OCI-LY3 (cell line): ENCODE results near the gene WIPF3.

ENCODE experiments used
- H2AFZ ChIP-seq: fragments of 200-600, 300-600 bp; shearing (Covaris generic); 2 replicates; pipeline ENCODE4 v1.6.0; 2014; ENCODE audit warnings: antibody characterized with exemption, low read depth, low read length
- H3K27ac ChIP-seq: fragments of 200-600, 300-600 bp; sonication (generic); 2 replicates; pipeline ENCODE4 v1.5.1; 2014; ENCODE audit warnings: mild to moderate bottlenecking, low read length, moderate library complexity, mixed read lengths
- H3K27me3 ChIP-seq: fragments of 200-600, 300-600 bp; sonication (generic); 2 replicates; pipeline ENCODE4 v1.6.1; 2014; ENCODE audit warnings: low read depth, low read length, mixed read lengths
- H3K36me3 ChIP-seq: fragments of 200-600, 300-600 bp; sonication (generic); replicated peaks from 2 replicates; pipeline ENCODE3; 2014; ENCODE audit warnings: low read depth, low read length, mixed read lengths
- H3K4me1 ChIP-seq: fragments of 300-600, 200-600 bp; sonication (generic); 2 replicates; pipeline ENCODE4 v1.6.1; 2014; ENCODE audit warnings: low read length, mixed read lengths
- H3K4me2 ChIP-seq: fragments of 200-600, 300-600 bp; sonication (generic); 2 replicates; pipeline ENCODE4 v1.6.1; 2014; ENCODE audit warnings: low read length, mixed read lengths
- H3K4me3 ChIP-seq: fragments of 300-600, 200-600 bp; sonication (generic); 2 replicates; pipeline ENCODE4 v1.5.1; 2014; ENCODE audit warnings: antibody characterized with exemption, mild to moderate bottlenecking, low read length, moderate library complexity
- H3K79me2 ChIP-seq: fragments of 300-600, 200-600 bp; shearing (Covaris generic); 2 replicates; pipeline ENCODE4 v1.6.1; 2014; ENCODE audit warnings: mild to moderate bottlenecking, low read length, mixed read lengths
- H3K9ac ChIP-seq: fragments of 300-600, 200-600 bp; shearing (Covaris generic); 2 replicates; pipeline ENCODE4 v1.6.0; 2014; ENCODE audit warnings: mild to moderate bottlenecking, low read length, moderate library complexity
- H3K9me3 ChIP-seq: fragments of 200-600, 300-600 bp; shearing (Covaris generic); 2 replicates; pipeline ENCODE4 v1.6.1; 2014; ENCODE audit warnings: low read length, mixed read lengths; ENCODE audit not compliant: insufficient read depth
- H4K20me1 ChIP-seq: fragments of 200-600, 300-600 bp; sonication (generic); 2 replicates; pipeline ENCODE4 v1.6.1; 2016; ENCODE audit warnings: low read length, mixed read lengths; ENCODE audit not compliant: insufficient read depth
- CTCF ChIP-seq: fragments of 200-600, 300-600 bp; sonication (generic); IDR thresholded peaks from 2 replicates; pipeline ENCODE4 v1.5.1; 2014; ENCODE audit warnings: antibody characterized with exemption, low read length, low read depth
- EZH2phosphoT487 ChIP-seq: fragments of 200-600 bp; shearing (Covaris generic); IDR thresholded peaks from 2 replicates; pipeline ENCODE4 v1.6.1; 2018; ENCODE audit warnings: antibody characterized with exemption, mixed run types, low read depth

Gene WIPF3

GRCh38 chr7:29896685-29897411, 90.5 kb downstream of the WIPF3 start:
- no peaks in the 10 kb centered on the region for H3K36me3 ChIP-seq
- no peaks in the 10 kb centered on the region for H3K4me1 ChIP-seq
- H4K20me1 ChIP-seq: no peaks in the 10 kb centered on the region
- TF ChIP-seq EZH2phosphoT487: no peak
- no peak for TF ChIP-seq CTCF
- no peak overlapping the region for H3K4me2 ChIP-seq
- H3K79me2 ChIP-seq: no peaks in the 10 kb centered on the region
- H3K9me3 ChIP-seq: no peaks in the 10 kb centered on the region
- H3K27ac ChIP-seq: no peak overlapping the region
- no peak overlapping the region for H2AFZ ChIP-seq
- H3K9ac ChIP-seq: no peak overlapping the region
- H3K27me3 ChIP-seq: no peaks in the 10 kb centered on the region
- H3K4me3 ChIP-seq: no peak overlapping the region

GRCh38 chr7:29898301-29898700, 92.0 kb downstream of the WIPF3 start:
- Histone ChIP-seq H3K4me1 (no peaks in the 10 kb centered on the region), H3K4me2 (no peak overlapping the region), H3K36me3 (no peaks in the 10 kb centered on the region), H3K9ac (no peak overlapping the region), H3K4me3 (no peak overlapping the region), H3K27me3 (no peaks in the 10 kb centered on the region), H3K79me2 (no peaks in the 10 kb centered on the region), H3K9me3 (no peaks in the 10 kb centered on the region), H3K27ac (no peak overlapping the region), H2AFZ (no peak overlapping the region), H4K20me1 (no peaks in the 10 kb centered on the region)
- TF ChIP-seq CTCF: no peak
- no peak for TF ChIP-seq EZH2phosphoT487

GRCh38 chr7:29900745-29901144, 94.4 kb downstream of the WIPF3 start:
- H4K20me1 ChIP-seq: no peaks in the 10 kb centered on the region
- H3K27ac ChIP-seq: no peak overlapping the region
- H3K79me2 ChIP-seq: no peaks in the 10 kb centered on the region
- TF ChIP-seq EZH2phosphoT487: no peak
- no peak for TF ChIP-seq CTCF
- H3K36me3 ChIP-seq: no peaks in the 10 kb centered on the region
- no peaks in the 10 kb centered on the region for H3K9me3 ChIP-seq
- H3K27me3 ChIP-seq: no peaks in the 10 kb centered on the region
- H2AFZ ChIP-seq: no peak overlapping the region
- no peak overlapping the region for H3K4me3 ChIP-seq
- H3K9ac ChIP-seq: no peak overlapping the region
- no peaks in the 10 kb centered on the region for H3K4me1 ChIP-seq
- H3K4me2 ChIP-seq: no peak overlapping the region

GRCh38 chr7:29906200-29907022, 100.1 kb downstream of the WIPF3 start:
- no peak overlapping the region for H2AFZ ChIP-seq
- H3K9me3 ChIP-seq: peaks cover 9% of the 10 kb centered on the region; the same call in 1 of the 2 replicates
- H3K9ac ChIP-seq: no peak overlapping the region
- H3K27ac ChIP-seq: no peak overlapping the region
- H3K79me2 ChIP-seq: no peaks in the 10 kb centered on the region
- no peaks in the 10 kb centered on the region for H3K36me3 ChIP-seq
- TF ChIP-seq EZH2phosphoT487: no peak
- no peak overlapping the region for H3K4me3 ChIP-seq
- no peaks in the 10 kb centered on the region for H4K20me1 ChIP-seq
- no peaks in the 10 kb centered on the region for H3K4me1 ChIP-seq
- no peak overlapping the region for H3K4me2 ChIP-seq
- no peaks in the 10 kb centered on the region for H3K27me3 ChIP-seq
